ENCODE data around the gene ABTB1.

- TF ChIP-seq CTCF (IDR thresholded peaks at IDR 0.05) = no peak
- TF ChIP-seq CREB1 (CRISPR knock-in tag; IDR thresholded peaks at IDR 0.05) = no peak
- TF ChIP-seq USF2 (CRISPR knock-in tag; IDR thresholded peaks at IDR 0.05) = no peak
- no peak for TF ChIP-seq ZNF138 (CRISPR knock-in tag; conservative IDR thresholded peaks at IDR 0.05)
- TF ChIP-seq SP1 (CRISPR knock-in tag; conservative IDR thresholded peaks at IDR 0.05) = no peak
- no peak for TF ChIP-seq MXD4 (CRISPR knock-in tag; IDR thresholded peaks at IDR 0.05; ENCODE audit: borderline replicate concordance)
- no peak for TF ChIP-seq USF1 (CRISPR knock-in tag; IDR thresholded peaks at IDR 0.05)
Observed at GRCh38 chr3:127637546-127637945, 35.2 kb upstream of the ABTB1 start.
